ENCODE results near the gene CPA5. TPM values are rescaled to one million over a fixed set of nuclear protein-coding genes. Genes with fewer than 3 reads are reported as not detected.

Gene CPA5
- total and polyA plus RNA-seq, 2 donors (not counting 3 experiments of a cell fraction or from before 2014, with no cell fraction given), result not detected

DNA sequence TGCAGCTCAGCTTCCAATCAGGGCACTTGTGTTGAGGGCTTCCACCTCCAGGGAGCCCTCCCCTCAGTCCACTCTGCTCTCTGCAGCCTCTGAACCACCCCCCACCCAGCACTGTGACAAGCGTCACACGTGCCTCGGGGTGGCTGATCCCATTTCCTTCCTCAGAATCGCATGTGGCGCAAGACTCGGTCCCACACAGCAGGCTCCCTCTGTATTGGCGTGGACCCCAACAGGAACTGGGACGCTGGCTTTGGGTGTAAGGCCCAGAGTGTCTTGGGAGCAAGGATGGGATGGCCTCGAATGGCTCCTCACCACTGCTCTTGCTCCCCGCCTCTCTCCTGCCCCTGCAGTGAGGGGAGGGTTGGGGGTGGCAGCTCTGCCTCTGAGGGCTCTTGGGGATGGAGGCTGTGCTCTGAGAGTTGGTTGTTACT, 39.8 kb downstream of the CPA5 start:
- H3K4me2 ChIP-seq (ENCODE audit: insufficient read depth, low read length), result no peak overlapping the region
- no peaks in the 10 kb centered on the region for H3K79me2 ChIP-seq (ENCODE audit: control insufficient read depth, insufficient read depth, low read length)
- no peaks in the 10 kb centered on the region for H3K27me3 ChIP-seq (ENCODE audit: control insufficient read depth in 2 of 2, insufficient read depth in 2 of 2, low read length in 2 of 2)
- no peaks in the 10 kb centered on the region for H3K36me3 ChIP-seq (ENCODE audit: control insufficient read depth in 2 of 2, extremely low read depth in 1 of 2, insufficient read depth in 2 of 2, low read length in 2 of 2)
- no peak overlapping the region for H3K27ac ChIP-seq (ENCODE audit: insufficient read depth, low read depth, low read length)
- H3K9ac ChIP-seq (replicated peaks; ENCODE audit: extremely low read depth, insufficient read depth, low read length), result no peak overlapping the region
- no peak overlapping the region for H2AFZ ChIP-seq (ENCODE audit: low read depth, low read length)
- ChIA-PET CTCF (interaction anchor here (0.7 kb wide), 1 partner anchor 12 kb away, joined by 3 read pairs; no protein-coding TSS in a partner anchor), POLR2A (no interaction called here)
- FAIRE-seq (no peak), DNase-seq (ENCODE audit: low read depth, low spot score) (no peak)
- H3K9me3 ChIP-seq (replicated peaks; ENCODE audit: control insufficient read depth, insufficient read depth, low read length), result no peaks in the 10 kb centered on the region
- no peaks in the 10 kb centered on the region for H3K9me1 ChIP-seq (replicated peaks; ENCODE audit: control insufficient read depth, extremely low read depth, insufficient read depth, low read length)
- no TSS peak for BruUV-seq (replicated peaks)
- no peaks in the 10 kb centered on the region for H3K4me1 ChIP-seq (ENCODE audit: control insufficient read depth, extremely low read depth, insufficient read depth, low read length)
- no peak overlapping the region for H3K4me3 ChIP-seq (replicated peaks in 1 of 3; ENCODE audit: insufficient read depth in 1 of 3, low read depth in 1 of 3, low read length in 3 of 3)
- TF ChIP-seq FOS (IDR thresholded peaks at IDR 0.05; ENCODE audit: borderline replicate concordance, insufficient read depth, low read length) (no peak), MYC (IDR thresholded peaks at IDR 0.05; ENCODE audit: low read depth, low read length) (no peak), EZH2 (IDR thresholded peaks at IDR 0.05; ENCODE audit: borderline replicate concordance, low read depth, low read length, severe bottlenecking) (no peak), POLR2A (IDR thresholded peaks at IDR 0.05; ENCODE audit: low read depth, low read length) (no peak), GATA2 (IDR thresholded peaks at IDR 0.05; ENCODE audit: insufficient read depth, insufficient read length, low read depth, low read length) (no peak), POLR2AphosphoS5 (IDR thresholded peaks at IDR 0.05; ENCODE audit: insufficient read depth, low read depth, low read length) (no peak), JUN (IDR thresholded peaks at IDR 0.05; ENCODE audit: borderline replicate concordance, insufficient read depth, insufficient read length, low read depth) (no peak)
- TF ChIP-seq, protein P1, sequence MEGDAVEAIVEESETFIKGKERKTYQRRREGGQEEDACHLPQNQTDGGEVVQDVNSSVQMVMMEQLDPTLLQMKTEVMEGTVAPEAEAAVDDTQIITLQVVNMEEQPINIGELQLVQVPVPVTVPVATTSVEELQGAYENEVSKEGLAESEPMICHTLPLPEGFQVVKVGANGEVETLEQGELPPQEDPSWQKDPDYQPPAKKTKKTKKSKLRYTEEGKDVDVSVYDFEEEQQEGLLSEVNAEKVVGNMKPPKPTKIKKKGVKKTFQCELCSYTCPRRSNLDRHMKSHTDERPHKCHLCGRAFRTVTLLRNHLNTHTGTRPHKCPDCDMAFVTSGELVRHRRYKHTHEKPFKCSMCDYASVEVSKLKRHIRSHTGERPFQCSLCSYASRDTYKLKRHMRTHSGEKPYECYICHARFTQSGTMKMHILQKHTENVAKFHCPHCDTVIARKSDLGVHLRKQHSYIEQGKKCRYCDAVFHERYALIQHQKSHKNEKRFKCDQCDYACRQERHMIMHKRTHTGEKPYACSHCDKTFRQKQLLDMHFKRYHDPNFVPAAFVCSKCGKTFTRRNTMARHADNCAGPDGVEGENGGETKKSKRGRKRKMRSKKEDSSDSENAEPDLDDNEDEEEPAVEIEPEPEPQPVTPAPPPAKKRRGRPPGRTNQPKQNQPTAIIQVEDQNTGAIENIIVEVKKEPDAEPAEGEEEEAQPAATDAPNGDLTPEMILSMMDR (IDR thresholded peaks at IDR 0.05; ENCODE audit: extremely low read depth in 1 of 2, insufficient read depth in 1 of 2, low read depth in 1 of 2, low read length in 2 of 2), result no peak
- TF ChIP-seq, protein P2, sequence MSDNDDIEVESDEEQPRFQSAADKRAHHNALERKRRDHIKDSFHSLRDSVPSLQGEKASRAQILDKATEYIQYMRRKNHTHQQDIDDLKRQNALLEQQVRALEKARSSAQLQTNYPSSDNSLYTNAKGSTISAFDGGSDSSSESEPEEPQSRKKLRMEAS (IDR thresholded peaks at IDR 0.05; ENCODE audit: insufficient read depth, insufficient read length), result no peak
- no peaks in the 10 kb centered on the region for H4K20me1 ChIP-seq (replicated peaks; ENCODE audit: control insufficient read depth, extremely low read depth, insufficient read depth, low read length)
- dilution Hi-C loops (cut with MboI; ENCODE audit: extremely low pct_ligation_motif_present, low sequenced_read_pairs), result no loop called here
- intact Hi-C loops (cut with micrococcal nuclease), result no loop called here
